HG02840 (cell line): ENCODE measurements around the gene ACSM2B.
"Not testable (repeated sequence)": the region's sequence is repeated elsewhere in the genome, so short reads cannot be mapped to it uniquely, and the experiment has no call there.

ENCODE experiments used
- ATAC-seq: cut with Tn5 transposase; IDR thresholded peaks from one replicate; pipeline ENCODE4 v1.9.1; 2021; ENCODE audit warnings: mild to moderate bottlenecking, moderate library complexity, moderate number of reproducible peaks; ENCODE audit not compliant: unreplicated experiment, low FRiP score

Gene ACSM2B

GRCh38 chr16:20598832-20599469, 22.8 kb upstream of the ACSM2B start:
- ATAC-seq: no peak

- not testable (repeated sequence) for ATAC-seq
Measured at GRCh38 chr16:20595694-20596093, 19.5 kb upstream of the ACSM2B start.

GRCh38 chr16:20595068-20595467, 18.9 kb upstream of the ACSM2B start:
- not testable (repeated sequence) for ATAC-seq

- not testable (repeated sequence) for ATAC-seq
Measured at GRCh38 chr16:20592780-20593179, 16.6 kb upstream of the ACSM2B start.

GRCh38 chr16:20589486-20589885, 13.3 kb upstream of the ACSM2B start:
- not testable (repeated sequence) for ATAC-seq

- ATAC-seq: not testable (repeated sequence)
Measured at GRCh38 chr16:20587645-20588074, 11.5 kb upstream of the ACSM2B start.

GRCh38 chr16:20586716-20587115, 10.5 kb upstream of the ACSM2B start:
- not testable (repeated sequence) for ATAC-seq

GRCh38 chr16:20586112-20586511, 9.9 kb upstream of the ACSM2B start:
- ATAC-seq: not testable (repeated sequence)

- not testable (repeated sequence) for ATAC-seq
Measured at GRCh38 chr16:20580487-20581259, 4.5 kb upstream of the ACSM2B start.

GRCh38 chr16:20578091-20578490, 1.9 kb upstream of the ACSM2B start:
- ATAC-seq: not testable (repeated sequence)

GRCh38 chr16:20569117-20569651, 7.0 kb downstream of the ACSM2B start:
- not testable (repeated sequence) for ATAC-seq

GRCh38 chr16:20568404-20568803, 7.8 kb downstream of the ACSM2B start:
- ATAC-seq: no peak

GRCh38 chr16:20566864-20567263, 9.3 kb downstream of the ACSM2B start:
- no peak for ATAC-seq

- ATAC-seq: not testable (repeated sequence)
Measured at GRCh38 chr16:20565334-20565733, 10.8 kb downstream of the ACSM2B start.

- ATAC-seq: not testable (repeated sequence)
Measured at GRCh38 chr16:20564218-20564617, 11.9 kb downstream of the ACSM2B start.

- ATAC-seq: not testable (repeated sequence)
Measured at GRCh38 chr16:20555628-20556027, 20.5 kb downstream of the ACSM2B start.

GRCh38 chr16:20554689-20555088, 21.5 kb downstream of the ACSM2B start:
- not testable (repeated sequence) for ATAC-seq

- ATAC-seq: not testable (repeated sequence)
Measured at GRCh38 chr16:20553493-20553892, 22.7 kb downstream of the ACSM2B start.

- not testable (repeated sequence) for ATAC-seq
Measured at GRCh38 chr16:20546951-20547350, 29.2 kb downstream of the ACSM2B start.

- ATAC-seq: not testable (repeated sequence)
Measured at GRCh38 chr16:20546278-20546853, 29.8 kb downstream of the ACSM2B start.
